Tibial nerve (tissue), 4 donors: ENCODE measurements around the gene ZCCHC7. TPM values are rescaled to one million over a fixed set of nuclear protein-coding genes. Genes with fewer than 3 reads are reported as not detected.

Experiments
- DNase-seq, 2 donors: peaks; one replicate each; pipeline ENCODE4 v3.0.0-alpha.2; 2019; ENCODE audit warnings: low spot score in 2 of 2
- H3K27ac ChIP-seq, 4 donors: fragments of 200-600 bp; sonication (generic) in 3 of 4; one replicate each; pipeline ENCODE4 v1.5.1; 2017 to 2019; ENCODE audit warnings: mild to moderate bottlenecking in 1 of 4
- H3K27me3 ChIP-seq, 2 donors: fragments of 200-600 bp; sonication (generic) in 1 of 2; one replicate each; pipeline versions ENCODE4 v1.5.1 to v1.6.0; 2017 to 2019
- H3K36me3 ChIP-seq, 3 donors: fragments of 200-600 bp; sonication (generic); one replicate each; pipeline ENCODE4 v1.5.1; 2018 to 2019
- H3K4me1 ChIP-seq, 4 donors: fragments of 200-600 bp; sonication (generic) in 3 of 4; one replicate each; pipeline ENCODE4 v1.5.1; 2017 to 2019
- H3K4me3 ChIP-seq, 4 donors: fragments of 200-600 bp; sonication (generic) in 3 of 4; one replicate each; pipeline ENCODE4 v1.5.1; 2017 to 2019; ENCODE audit warnings: mild to moderate bottlenecking in 1 of 4, moderate library complexity in 1 of 4
- H3K9me3 ChIP-seq, 4 donors: fragments of 200-600 bp; sonication (generic) in 3 of 4; one replicate each; pipeline ENCODE4 v1.5.1; 2017 to 2019
- EP300 ChIP-seq, 2 donors: sonication (generic); formaldehyde crosslinking; IDR thresholded peaks; one replicate each; pipeline ENCODE4 v1.6.1; 2017; ENCODE audit warnings: antibody characterized with exemption in 2 of 2, mild to moderate bottlenecking in 1 of 2
- POLR2A ChIP-seq, 2 donors: fragments of 450-650 bp; IDR thresholded peaks; one replicate each; pipeline ENCODE4 v1.6.1; 2017; ENCODE audit warnings: antibody characterized with exemption in 2 of 2, mild to moderate bottlenecking in 2 of 2, moderate library complexity in 2 of 2
- WGBS, 2 donors: methylation state at CpG; one replicate each; pipeline ENCODE4 v1.1.5; 2018; 5-methylcytosine and 5-hydroxymethylcytosine counted together
- total RNA-seq, 4 donors: library from RNA; depleted of rRNA; stranded (reverse); fragments of >200 nt; gene quantifications; one replicate each; pipeline ENCODE4 v1.1.0, GENCODE V29; 2016
- TF ChIP-seq, protein P1 (sequence below), 5 experiments: fragments of 200-600 bp in 3 of 5; fragments of 450-650 bp in 2 of 5; sonication (generic) in 3 of 5; IDR thresholded peaks; one replicate each; pipeline ENCODE4 v1.5.1; 2016 to 2019; ENCODE audit warnings: antibody characterized with exemption in 5 of 5, mild to moderate bottlenecking in 3 of 5, moderate library complexity in 2 of 5

ZCCHC7 gene
- total RNA-seq, 4 donors from 2014 or later, result 11.8 to 24.7 (median 18.3) TPM

DNA sequence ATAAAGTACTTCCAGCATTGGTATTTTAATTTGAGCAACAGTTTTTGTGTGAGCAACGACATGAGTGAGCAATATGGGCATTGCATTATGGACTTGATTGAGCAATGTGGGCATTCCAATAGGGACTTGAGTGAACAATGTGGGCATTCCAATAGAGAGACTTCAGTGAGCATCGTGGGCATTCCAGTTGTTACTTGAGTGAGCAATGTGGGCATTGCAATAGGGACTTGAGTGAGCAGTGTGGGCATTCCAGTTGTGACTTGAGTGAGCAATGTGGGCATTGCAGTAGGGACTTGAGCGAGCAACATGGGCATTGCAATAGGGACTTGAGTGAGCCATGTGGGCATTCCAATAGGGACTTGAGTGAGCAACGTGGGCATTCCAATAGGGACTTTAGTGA lies 52.2 kb downstream of the ZCCHC7 start:
- H3K27ac ChIP-seq, result no peak overlapping the region
- no peaks in the 10 kb centered on the region for H3K4me1 ChIP-seq
- 89 to 93% methylated on average over 4 of the region's 4 CpGs for WGBS, 2 donors
- H3K9me3 ChIP-seq, result peaks cover 0 to under 1% (median 0%) of the 10 kb centered on the region in 4 donors
- TF ChIP-seq EP300 (IDR thresholded peaks at IDR 0.05) (no peak), POLR2A (IDR thresholded peaks at IDR 0.05) (no peak)
- TF ChIP-seq, protein P1, sequence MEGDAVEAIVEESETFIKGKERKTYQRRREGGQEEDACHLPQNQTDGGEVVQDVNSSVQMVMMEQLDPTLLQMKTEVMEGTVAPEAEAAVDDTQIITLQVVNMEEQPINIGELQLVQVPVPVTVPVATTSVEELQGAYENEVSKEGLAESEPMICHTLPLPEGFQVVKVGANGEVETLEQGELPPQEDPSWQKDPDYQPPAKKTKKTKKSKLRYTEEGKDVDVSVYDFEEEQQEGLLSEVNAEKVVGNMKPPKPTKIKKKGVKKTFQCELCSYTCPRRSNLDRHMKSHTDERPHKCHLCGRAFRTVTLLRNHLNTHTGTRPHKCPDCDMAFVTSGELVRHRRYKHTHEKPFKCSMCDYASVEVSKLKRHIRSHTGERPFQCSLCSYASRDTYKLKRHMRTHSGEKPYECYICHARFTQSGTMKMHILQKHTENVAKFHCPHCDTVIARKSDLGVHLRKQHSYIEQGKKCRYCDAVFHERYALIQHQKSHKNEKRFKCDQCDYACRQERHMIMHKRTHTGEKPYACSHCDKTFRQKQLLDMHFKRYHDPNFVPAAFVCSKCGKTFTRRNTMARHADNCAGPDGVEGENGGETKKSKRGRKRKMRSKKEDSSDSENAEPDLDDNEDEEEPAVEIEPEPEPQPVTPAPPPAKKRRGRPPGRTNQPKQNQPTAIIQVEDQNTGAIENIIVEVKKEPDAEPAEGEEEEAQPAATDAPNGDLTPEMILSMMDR (IDR thresholded peaks at IDR 0.05), result no peak
- no peaks in the 10 kb centered on the region for H3K27me3 ChIP-seq
- DNase-seq, result no peak
- H3K4me3 ChIP-seq, result no peak overlapping the region
- peaks cover 0 to 14% (median 0%) of the 10 kb centered on the region in 3 donors for H3K36me3 ChIP-seq

DNA sequence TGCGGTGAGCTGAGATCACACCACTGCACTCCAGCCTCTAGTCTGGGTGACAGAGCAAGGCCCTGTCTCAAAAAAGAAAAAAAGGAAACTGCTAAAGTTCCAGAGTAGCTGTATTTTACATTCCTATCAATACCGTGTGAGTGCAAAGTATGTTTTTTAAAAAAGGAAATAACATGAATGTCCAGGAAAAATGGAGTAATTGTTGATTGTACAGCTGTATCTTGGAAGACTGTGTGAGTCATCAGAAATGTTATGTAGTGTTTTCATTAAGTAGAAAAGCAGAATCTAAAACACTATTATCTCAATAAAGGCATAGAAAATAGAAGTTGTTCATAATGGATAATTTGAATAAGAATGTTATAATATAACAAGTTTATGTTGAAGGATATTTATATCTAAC lies 53.9 kb downstream of the ZCCHC7 start:
- WGBS, 2 donors, result 53 to 61% methylated on average over 2 of the region's 2 CpGs
- H3K27me3 ChIP-seq, result no peaks in the 10 kb centered on the region

DNA sequence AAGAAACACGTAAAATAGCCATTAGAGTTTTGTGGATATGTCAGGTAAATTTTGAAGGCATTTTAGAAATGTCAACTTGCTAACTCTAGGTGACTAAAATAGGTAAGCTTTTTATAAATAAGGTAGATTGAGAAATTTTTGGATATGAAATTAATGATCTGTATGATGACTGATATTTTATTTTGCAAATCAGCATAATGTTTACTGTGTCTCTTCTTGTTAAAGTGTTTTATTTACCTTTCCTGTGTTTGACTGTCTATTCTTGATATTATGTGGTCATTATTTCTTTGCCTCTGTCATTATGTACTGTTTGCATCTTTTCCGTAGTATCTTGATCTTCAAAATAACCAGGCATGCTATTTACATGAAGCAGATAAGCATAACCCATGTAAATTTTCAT lies 58.4 kb downstream of the ZCCHC7 start:
- no peak for TF ChIP-seq POLR2A (IDR thresholded peaks at IDR 0.05)
- TF ChIP-seq EP300 (IDR thresholded peaks at IDR 0.05), result no peak
- TF ChIP-seq, protein P1 (IDR thresholded peaks at IDR 0.05), result no peak
- Histone ChIP-seq H3K27ac (no peak overlapping the region), H3K27me3 (no peaks in the 10 kb centered on the region), H3K4me3 (no peak overlapping the region), H3K9me3 (no peaks in the 10 kb centered on the region), H3K4me1 (no peaks in the 10 kb centered on the region), H3K36me3 (peaks cover 0 to 9% (median 0%) of the 10 kb centered on the region in 3 donors)
- no peak for DNase-seq
- WGBS, 2 donors, result 94 to 95% methylated on average over 2 of the region's 2 CpGs

More for the DNA sequence above, 53.9 kb downstream of the ZCCHC7 start:
- H3K36me3 ChIP-seq, result peaks cover 0 to 9% (median 0%) of the 10 kb centered on the region in 3 donors
- H3K9me3 ChIP-seq, result no peaks in the 10 kb centered on the region
- no peak overlapping the region for H3K4me3 ChIP-seq
- H3K4me1 ChIP-seq, result no peaks in the 10 kb centered on the region
- H3K27ac ChIP-seq, result no peak overlapping the region
- DNase-seq, result no peak
- no peak for TF ChIP-seq POLR2A (IDR thresholded peaks at IDR 0.05)
- TF ChIP-seq, protein P1 (IDR thresholded peaks at IDR 0.05), result no peak
- TF ChIP-seq EP300 (IDR thresholded peaks at IDR 0.05), result no peak

DNA sequence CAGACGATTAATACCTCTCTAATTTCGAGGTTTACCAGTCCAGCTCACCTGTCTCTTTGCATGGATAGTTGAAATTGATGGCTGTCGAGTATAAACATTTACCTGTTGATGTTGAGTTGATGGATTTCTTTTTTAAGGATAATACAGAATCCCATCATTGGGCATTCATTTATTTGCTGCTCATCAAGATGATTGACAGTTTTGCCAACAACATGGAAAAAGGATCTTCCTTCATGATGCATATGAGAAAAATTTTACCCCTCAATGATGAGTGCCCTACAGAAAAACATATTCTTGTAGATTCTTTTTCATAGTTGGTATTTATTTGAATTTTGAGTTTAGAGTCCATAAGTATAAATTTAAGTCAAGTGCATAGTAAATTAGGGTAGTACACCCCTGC lies 59.2 kb downstream of the ZCCHC7 start:
- Histone ChIP-seq H3K4me1 (no peaks in the 10 kb centered on the region), H3K36me3 (peaks cover 0 to 9% (median 0%) of the 10 kb centered on the region in 3 donors), H3K27me3 (no peaks in the 10 kb centered on the region), H3K4me3 (no peak overlapping the region), H3K27ac (no peak overlapping the region), H3K9me3 (no peaks in the 10 kb centered on the region)
- 84 to 86% methylated on average over 3 of the region's 3 CpGs for WGBS, 2 donors
- no peak for DNase-seq
- no peak for TF ChIP-seq EP300 (IDR thresholded peaks at IDR 0.05)
- TF ChIP-seq, protein P1 (IDR thresholded peaks at IDR 0.05), result no peak
- TF ChIP-seq POLR2A (IDR thresholded peaks at IDR 0.05), result no peak

DNA sequence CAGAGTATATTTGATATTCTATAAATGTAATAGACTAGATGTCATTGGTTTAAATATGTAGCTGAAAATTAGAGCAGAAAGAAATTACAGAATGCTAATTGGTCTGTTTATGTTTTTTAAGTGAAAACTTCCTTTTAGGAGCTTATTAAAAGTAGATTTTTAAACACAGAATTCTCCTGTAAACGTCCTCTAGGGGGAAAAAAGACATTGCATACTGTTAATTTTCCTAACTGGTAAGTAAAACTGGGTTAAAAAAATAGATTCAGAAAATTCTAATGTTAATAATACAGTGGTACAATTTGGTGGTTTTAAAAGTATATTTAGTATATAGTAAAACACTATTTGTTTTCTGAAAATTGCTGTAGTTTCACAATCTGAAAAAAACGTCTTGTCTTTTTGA lies 59.8 kb downstream of the ZCCHC7 start:
- WGBS, 2 donors, result 50 to 56% methylated on average over 2 of the region's 2 CpGs
- no peak for TF ChIP-seq EP300 (IDR thresholded peaks at IDR 0.05)
- no peak for TF ChIP-seq POLR2A (IDR thresholded peaks at IDR 0.05)
- TF ChIP-seq, protein P1 (IDR thresholded peaks at IDR 0.05), result no peak
- H3K4me1 ChIP-seq, result no peaks in the 10 kb centered on the region
- H3K36me3 ChIP-seq, result peaks cover 0 to 8% (median 0%) of the 10 kb centered on the region in 3 donors
- H3K4me3 ChIP-seq, result no peak overlapping the region
- DNase-seq, result no peak
- H3K27ac ChIP-seq, result no peak overlapping the region
- H3K9me3 ChIP-seq, result no peaks in the 10 kb centered on the region
- no peaks in the 10 kb centered on the region for H3K27me3 ChIP-seq
